Loucy (cell line): ENCODE data around the gene ADAMTS19.

Experiments
- EZH2phosphoT487 ChIP-seq: fragments of 200-600 bp; IDR thresholded peaks from 2 replicates; pipeline ENCODE4 v1.6.1; 2018; ENCODE audit warnings: antibody characterized with exemption, mild to moderate bottlenecking, moderate library complexity, borderline replicate concordance
- TF ChIP-seq, protein P1 (sequence below): fragments of 200-600 bp; sonication (generic); conservative IDR thresholded peaks from 2 replicates; pipeline ENCODE4 v1.5.1; 2014; ENCODE audit warnings: mild to moderate bottlenecking, antibody characterized with exemption, low read length

DNA sequence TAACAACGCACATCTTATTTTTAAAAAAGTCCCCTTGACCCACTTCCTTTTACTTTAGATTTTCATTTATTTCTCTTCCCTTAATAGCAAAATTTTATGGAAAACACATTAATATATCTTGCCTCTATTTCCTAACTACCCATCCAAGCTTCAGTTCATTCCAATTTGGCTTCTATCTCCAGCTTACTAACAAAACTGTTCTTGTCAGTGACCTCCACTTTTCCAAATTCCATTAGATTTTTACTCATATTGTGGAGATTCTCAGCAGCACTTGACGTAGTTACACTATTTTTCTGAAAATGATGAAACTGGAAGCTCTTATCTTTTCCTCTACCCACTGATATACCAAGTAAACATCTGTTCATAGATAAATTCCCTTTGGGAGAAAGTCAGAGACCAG, 46.5 kb upstream of the ADAMTS19 start:
- TF ChIP-seq, protein P1, sequence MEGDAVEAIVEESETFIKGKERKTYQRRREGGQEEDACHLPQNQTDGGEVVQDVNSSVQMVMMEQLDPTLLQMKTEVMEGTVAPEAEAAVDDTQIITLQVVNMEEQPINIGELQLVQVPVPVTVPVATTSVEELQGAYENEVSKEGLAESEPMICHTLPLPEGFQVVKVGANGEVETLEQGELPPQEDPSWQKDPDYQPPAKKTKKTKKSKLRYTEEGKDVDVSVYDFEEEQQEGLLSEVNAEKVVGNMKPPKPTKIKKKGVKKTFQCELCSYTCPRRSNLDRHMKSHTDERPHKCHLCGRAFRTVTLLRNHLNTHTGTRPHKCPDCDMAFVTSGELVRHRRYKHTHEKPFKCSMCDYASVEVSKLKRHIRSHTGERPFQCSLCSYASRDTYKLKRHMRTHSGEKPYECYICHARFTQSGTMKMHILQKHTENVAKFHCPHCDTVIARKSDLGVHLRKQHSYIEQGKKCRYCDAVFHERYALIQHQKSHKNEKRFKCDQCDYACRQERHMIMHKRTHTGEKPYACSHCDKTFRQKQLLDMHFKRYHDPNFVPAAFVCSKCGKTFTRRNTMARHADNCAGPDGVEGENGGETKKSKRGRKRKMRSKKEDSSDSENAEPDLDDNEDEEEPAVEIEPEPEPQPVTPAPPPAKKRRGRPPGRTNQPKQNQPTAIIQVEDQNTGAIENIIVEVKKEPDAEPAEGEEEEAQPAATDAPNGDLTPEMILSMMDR: no peak
- no peak for TF ChIP-seq EZH2phosphoT487
